Epithelial cell of prostate (primary cell): ENCODE data around the gene SBF2.

Experiments
- DNase-seq: peaks from one replicate; pipeline ENCODE4 v3.0.0-alpha.2; 2011; ENCODE audit warnings: low read depth, low spot score
- H3K27ac ChIP-seq: fragments of 450-650 bp; 2 replicates; pipeline ENCODE4 v1.5.1; 2017; ENCODE audit warnings: mild to moderate bottlenecking

SBF2 gene

DNA sequence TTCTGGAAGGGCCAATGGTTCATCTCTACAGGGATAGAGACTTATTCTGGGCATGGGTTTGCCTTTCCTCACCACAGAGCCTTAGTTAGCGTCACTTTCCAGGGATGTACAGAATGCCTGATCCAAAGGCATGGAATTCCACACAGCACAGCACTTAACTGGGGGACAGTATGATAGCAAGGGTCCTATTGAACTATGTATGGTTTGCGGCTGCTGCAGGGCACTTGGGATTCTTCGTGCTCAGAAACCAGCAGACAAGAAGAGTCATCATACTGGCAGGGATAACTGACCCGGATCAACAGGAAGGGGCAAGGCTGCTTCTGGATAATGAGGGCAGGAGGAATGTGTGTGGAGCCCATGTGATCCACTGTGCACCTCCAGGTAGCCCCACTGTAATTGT is 524.4 kb downstream of the SBF2 start:
- no peak for DNase-seq
- no peak overlapping the region for H3K27ac ChIP-seq

DNA sequence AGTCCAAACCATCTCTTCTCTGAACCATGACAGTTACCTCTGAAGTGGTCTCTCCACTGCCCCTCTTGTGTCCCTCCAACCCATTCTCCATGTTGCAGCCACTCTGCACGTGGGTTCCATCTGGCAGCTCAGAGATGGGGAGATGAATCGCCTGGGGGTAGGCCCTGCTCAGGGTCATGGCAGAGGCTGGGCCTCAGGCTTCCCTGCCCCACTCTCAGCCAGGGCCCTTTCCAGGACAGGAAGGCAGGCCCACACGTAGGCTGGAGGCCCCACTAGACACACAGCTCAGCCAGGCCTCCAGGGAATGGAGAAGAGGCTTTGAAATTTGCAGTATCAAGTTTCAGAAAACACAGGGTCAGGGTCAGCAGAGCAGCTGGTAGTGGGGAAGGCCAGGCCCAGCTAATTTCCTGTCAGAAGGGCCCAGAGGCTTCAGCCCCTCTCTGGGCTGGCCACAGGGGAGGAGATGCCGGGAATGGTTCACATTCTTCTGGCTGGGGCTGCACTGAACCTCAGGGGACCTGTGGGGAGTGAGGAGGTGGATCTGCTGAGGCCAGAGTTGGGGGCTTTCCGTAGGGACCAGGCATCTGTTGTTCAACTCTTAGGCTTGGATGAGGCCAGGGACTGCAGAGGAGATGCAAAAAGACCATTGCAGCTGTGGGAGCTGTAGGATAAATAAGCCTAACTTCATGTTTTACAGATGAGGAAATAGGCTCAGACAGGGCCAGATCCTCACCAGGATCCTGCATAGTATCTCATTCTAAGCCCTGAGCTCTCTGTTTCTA is 528.5 kb downstream of the SBF2 start:
- H3K27ac ChIP-seq, result no peak overlapping the region
- DNase-seq, result no peak

DNA sequence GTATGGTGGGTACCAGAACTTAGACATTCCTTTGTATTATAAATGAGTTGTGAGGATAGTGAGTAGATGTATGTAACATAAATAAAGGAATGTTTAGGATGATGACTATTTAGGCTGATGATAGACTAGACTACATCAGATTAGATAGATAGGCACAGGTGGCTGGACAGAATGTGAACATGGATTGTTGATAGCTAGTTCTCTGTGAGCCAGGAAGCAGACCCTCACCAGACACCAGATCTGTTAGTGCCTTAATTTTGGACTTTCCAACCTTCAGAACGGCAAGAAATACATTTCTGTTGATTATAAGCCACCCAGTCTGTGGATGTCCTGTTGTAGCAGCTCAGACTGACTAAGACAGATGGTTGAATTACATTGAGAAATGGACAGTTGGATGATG is 530.7 kb downstream of the SBF2 start:
- no peak overlapping the region for H3K27ac ChIP-seq
- no peak for DNase-seq

DNA sequence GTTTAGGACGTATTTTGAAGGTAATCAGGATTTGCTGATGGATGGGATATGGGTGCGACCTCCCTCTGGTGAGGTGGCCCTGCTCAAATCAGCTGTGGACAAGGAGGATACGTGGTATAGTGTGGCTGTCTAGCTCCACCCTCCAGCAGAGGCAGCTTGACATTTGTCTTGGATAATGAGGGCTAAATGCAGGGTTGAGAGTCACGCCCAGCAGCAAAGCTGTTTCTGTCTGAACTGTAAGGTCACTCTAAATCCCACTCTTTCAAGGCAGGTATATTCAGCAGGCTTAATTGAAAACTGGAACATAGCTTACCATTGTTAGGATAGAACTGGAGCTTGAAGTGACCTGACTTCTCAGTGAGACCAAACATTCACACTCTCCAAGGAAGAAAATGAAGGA is 531.5 kb downstream of the SBF2 start:
- DNase-seq, result no peak
- H3K27ac ChIP-seq, result no peak overlapping the region

DNA sequence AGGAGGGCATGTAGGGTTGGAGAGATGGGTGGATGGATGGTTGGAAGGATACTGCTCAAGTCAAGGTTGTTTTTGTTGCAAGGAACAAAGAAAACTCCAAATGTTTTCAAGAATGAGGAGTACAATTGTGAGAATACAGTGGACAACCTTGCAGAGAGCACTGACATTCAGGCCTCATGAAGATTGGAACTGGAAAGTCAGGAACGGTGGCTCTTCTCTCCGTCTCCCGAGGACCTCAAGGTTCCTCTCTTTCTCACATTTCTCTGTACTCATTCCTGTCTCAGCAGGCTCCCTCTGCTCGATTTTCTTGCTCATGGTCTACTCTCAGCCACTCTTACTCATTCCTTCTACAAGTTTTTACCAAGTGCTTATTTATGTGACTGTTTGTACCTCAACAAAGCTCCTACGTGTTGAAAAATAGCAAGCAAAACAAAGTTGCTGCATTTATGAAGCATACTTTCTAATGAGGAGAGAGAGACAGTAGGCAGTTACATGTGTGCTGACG is 532.5 kb downstream of the SBF2 start:
- H3K27ac ChIP-seq, result no peak overlapping the region
- no peak for DNase-seq

DNA sequence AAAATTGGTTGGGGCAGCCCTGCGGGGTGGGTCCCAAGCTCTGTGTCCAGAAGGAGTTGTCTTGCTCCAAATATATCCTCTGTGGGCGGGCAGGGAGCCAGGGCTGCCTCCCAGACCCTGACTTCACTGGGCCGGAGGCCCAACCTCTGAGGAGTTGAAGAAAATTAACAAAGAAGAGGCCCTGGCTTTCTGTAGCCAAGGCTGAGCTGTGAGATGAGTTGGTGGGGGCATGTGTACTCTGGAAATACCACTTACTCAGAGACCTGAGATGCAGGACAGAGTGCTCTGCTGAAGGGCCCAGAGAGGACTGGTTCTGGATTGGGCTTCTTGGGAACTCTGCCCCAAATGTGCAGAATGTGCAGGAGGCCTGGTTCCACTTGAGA is 533.8 kb downstream of the SBF2 start:
- no peak for DNase-seq
- H3K27ac ChIP-seq, result peak overlapping the region; percentile 93

DNA sequence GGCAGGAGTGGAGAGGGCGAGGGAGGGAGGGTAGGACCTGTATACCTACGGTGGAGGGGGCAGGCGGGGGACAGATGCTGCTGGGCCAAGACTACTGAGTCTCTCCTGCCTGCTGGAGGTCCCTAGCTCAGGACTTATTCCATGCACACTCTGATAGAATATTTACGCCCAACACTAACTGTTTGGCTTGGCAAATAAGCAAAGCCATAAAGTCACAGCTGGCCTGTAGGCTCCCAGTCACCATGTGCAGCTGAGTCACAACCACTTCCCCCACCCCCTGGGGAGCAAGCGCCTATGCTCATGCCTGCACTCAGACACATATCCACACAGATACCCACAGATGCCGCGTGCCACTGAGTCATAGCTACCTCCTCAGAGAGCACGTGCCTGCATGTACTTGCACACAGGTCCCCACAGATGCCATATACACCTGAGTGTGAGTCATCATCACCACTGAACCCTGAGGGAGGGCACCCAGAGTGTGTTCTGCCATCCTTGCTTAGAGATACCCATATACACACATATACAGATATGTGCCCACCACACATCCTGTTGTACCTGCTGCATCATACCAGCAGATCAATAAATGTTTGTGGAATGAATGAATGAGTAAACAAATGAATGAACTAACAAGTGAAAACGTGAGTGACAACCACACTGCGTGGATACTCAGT is 534.4 kb downstream of the SBF2 start:
- peak; percentile 100 for DNase-seq
- H3K27ac ChIP-seq, result peak overlapping the region; percentile 93

DNA sequence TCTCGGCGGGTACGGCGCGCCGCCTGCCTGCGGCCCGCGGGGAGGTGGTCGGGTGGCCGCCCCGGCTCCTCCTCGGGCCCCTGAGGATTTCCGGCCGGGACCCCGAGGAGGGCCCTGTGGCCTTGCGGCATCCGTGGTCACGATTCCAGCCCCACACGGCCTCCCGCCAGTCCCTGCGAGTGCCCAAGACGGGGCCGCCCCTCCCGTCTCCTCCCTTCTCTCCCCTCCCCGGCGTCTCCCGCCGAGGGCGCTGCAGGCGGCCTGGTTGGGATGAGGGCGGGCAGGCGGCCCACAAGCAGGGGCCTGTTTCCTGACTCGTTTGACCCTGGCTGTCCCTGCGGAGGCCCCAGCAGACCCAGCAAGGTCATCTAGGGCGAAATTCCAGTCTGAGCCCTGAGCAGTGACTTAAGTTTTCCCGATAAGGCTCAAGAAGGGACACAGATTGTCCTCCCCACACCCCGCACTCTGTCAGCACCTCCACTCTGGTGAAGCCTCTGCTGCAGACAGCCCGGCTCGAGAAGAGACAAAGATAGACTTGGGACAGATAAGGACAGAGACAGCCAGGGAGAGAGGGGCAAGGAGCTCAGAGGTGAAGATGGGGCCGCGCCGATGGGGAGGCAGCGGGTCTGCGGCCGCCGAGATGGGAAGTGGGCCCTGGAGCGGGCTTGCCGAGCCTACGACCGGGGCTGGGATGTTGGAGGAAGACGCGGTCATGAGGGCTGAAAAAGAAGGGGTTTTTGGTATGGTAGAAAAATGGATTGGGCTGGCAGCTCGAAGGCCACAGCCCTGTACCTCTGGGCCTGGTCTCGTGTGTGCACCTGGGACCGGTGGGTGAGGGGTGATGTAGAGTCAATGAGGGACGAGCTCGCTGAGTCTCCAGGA is 535.1 kb downstream of the SBF2 start:
- no peak for DNase-seq
- H3K27ac ChIP-seq, result peak overlapping the region; percentile 93

DNA sequence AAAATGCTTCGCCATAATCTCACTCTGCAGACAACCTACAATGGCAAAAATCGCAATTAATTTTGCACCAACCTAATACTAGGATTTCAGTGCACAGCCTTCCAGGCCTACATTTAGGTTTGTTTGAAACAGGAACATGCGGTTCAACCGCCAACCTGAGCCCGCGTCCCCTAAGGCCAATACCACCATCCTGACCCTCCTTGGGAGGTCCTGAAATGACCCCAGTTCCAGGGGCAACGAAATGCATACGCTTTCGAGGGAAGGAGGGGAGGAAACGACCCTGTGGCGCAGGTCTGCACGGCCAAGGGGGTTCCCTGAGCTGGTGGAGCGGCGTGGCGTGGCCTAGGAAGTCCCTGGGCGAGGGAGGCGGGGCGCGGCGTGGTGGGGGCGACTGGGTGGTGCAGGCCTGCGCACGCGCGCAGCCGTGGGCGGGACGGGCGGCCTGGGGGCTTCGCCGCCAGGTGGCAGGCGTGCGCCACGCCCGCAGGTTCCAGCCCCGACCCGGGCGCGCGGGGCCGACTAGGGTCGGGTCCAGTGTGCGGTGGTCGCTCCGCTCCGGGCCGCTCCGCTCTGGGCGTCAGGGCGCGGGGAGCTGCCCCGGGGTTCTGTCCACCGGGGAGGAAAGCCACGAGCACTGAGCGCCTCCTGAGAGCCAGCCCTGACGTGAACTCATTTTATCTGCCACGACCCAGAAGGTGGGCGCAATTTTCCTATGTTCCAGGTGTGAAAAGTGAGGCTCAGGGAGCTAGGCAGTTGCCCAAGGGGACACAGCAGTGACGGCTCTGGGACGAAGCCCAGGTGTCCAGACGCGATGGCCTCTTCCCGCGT is 536.0 kb downstream of the SBF2 start:
- DNase-seq, result no peak
- peak overlapping the region; percentile 93 for H3K27ac ChIP-seq

DNA sequence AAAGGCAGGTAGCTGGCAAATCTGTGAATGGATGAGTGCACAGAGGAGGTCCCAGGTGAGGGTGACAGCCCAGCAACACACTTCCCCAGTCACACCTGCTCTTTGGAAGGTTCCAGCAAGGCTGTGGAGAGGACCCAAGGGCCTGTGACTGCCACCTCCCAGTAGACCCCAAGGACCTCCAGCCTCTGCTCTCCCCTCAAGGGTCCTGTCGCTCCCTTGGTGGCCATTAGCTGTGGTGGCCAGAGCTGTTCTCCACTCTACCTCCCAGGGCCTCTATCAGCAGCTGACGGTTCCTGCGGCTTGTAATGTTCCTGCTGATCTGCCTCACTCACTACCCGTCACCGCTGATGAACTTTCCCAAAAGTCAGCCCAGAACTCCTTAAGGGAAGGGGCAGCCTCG is 537.1 kb downstream of the SBF2 start:
- peak overlapping the region; percentile 93 for H3K27ac ChIP-seq
- DNase-seq, result no peak

DNA sequence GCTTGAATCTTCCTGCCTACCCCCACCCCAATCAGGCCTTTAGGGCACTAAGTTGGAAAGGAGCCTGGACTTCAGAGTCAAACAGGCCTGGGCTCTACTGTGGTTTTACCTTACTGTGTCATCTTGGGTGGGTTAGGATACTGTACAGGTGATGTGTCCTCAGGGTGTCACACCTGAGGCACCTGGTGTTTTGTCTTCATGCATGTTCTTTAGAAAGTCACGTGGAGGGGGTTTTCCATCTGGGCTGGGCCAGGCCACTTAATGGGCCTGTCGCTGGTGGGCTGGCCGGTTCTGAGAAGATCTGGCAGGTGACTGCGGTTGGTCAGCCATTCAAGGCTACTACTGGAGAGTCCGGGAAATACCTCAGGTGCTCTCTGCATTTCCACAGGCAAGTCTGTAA is 537.6 kb downstream of the SBF2 start:
- peak overlapping the region; percentile 93 for H3K27ac ChIP-seq
- DNase-seq, result peak; percentile 84

DNA sequence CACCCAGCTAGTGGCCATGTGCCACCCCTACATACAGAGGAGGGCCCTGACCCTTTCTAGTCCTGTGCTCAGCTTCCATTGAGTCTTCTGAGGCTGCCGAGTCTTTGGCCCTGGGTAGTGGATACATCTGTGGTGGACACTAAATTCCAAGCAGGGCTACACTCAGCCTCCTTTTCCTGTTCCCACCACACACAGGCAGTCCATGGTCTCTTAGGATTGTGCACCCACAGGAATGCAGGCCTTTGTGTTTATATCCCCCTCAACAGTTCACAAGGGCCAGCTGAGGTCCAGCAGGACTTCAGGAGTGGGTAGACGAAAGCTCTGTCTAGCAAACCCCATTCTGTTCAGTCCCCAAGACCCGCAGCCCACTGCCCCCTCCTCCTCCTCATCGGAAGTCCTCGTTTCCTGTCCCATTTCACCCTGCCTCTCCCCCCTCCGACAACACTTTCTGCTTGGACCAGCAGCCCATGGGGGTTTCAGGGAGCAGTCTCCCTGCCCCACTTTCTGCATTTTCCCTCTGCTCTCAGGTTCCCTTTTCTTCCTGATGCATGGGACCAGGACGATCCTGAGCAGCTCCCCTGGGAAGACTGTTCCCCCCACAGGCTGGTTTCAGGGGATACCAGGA is 538.3 kb downstream of the SBF2 start:
- no peak for DNase-seq
- peak overlapping the region; percentile 93 for H3K27ac ChIP-seq

DNA sequence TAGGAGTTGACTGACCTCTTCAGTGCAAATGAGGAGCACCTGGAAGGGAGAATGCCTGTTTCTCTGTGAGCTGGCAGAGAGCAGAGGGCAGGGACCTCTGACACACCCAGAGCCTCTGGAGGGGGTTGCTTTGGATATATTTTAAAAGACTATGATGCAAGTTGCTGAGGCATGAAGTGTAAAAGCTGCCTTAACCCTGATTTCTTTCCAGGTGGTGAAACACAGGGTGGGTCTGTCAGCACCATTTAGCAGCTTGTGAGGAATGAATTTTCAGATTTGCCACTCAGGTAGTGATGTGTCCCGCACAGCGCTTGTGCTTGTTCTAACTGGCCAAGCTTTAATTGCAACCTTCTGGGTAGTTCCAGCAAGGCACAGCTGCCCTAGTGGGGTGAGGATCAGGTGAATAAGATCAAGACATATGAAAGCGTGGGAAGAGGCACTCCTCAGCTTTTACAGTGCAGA is 540.0 kb downstream of the SBF2 start:
- peak; percentile 68 for DNase-seq
- H3K27ac ChIP-seq, result peak overlapping the region; percentile 93

DNA sequence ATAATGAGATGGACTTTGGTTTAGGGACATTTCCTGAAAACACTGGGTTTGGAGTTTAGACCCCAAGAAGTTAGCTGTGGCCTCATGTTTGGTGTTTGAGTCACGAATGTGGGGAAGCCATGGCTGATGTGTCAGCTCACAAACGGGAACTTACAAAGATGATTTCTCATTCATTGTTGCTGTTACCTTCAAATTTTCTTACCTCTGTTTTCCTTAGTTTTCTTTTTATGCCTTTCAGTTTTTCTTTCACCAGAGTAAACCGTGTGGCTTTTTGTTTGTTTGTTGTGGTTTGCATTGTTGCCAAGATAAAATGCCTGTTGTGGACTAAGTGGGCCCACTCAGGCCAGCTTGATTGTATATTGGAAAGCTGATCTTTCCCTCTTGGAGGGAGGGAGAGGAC is 541.0 kb downstream of the SBF2 start:
- no peak for DNase-seq
- peak overlapping the region; percentile 93 for H3K27ac ChIP-seq

DNA sequence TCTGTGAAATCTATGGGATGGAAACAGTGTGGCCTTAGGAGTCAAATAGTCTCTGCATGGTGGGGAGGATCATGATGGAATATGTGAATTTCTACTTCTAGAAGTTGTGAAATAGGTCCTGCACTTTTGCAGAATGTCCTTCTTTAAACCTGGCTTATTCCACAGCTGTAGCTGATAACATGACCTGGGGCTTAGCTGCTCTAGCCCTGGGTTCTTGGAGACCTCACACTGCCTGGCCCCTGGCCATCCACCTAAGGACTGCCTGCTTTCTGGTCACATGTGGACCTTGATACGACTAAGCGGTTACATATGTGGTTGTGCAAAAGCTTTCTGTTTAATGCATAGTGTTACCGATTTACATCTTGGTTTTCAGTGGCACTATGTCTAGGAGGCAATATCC is 541.9 kb downstream of the SBF2 start:
- DNase-seq, result no peak
- peak overlapping the region; percentile 93 for H3K27ac ChIP-seq

DNA sequence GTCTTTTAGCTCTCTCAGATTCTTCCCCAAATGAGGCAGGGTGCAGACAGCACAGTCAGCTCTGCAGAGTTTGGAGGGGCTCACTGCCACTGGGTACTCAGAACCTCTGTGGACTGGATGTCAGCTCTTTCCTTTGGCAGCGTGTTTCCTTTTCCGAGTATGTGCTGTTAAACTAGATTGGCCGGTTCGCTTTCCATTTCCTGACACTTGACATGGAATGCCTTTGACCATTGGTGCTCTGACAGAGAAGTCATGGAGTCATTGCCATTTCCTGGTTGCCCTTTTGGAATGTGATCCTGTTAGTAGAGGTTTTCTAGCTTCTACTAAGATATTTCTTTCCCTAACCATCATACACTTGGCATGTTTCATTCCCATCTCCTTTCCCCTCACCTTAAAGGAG is 543.5 kb downstream of the SBF2 start:
- DNase-seq, result no peak
- H3K27ac ChIP-seq, result peak overlapping the region; percentile 93

DNA sequence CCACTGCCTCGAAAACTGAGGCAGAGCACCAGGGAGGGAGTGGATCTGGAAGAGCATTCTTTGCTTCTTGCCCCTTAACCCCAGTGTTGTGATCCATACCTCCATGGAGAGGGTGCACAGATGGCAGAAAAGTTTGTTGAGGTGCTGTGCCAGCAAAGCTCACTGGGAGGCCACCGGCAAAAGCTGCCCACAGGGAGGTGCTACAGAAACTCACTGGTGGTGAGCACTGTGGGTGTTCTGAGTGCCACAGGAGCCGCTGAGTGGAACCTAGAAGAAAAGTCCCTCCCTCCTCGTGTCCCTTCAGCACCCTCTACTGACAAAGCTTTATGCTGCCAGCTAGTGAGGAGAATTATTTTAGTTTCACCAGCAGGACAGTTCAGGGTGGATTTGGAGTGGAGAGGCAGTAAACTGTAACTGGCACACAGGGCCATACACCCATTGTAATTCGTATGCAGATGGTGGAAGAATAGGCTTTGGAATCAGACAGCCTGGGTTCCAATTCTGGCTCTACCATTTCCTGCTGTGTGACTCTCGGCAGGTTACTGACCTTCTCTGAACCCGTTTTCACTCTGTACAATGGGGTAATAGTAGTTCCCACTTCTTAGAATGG is 545.6 kb downstream of the SBF2 start:
- H3K27ac ChIP-seq, result no peak overlapping the region
- no peak for DNase-seq

DNA sequence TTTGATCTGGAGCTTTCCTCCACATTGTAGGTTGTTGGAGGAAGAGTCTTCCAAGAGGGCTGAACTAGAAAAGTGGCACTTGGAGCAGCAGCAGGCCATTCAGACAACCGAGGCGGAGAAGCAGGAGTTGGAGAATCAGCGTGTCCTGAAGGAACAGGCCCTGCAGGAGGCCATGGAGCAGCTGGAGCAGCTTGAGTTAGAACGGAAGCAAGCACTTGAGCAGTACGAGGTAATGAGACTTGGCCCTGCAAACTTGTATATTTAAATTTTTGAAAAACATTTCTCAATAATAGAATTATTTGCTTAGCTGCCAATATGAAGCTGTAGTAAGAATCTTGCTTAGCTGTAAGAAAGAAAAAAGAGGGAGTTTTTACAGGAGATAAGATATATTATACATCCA is 546.2 kb downstream of the SBF2 start:
- H3K27ac ChIP-seq, result no peak overlapping the region

DNA sequence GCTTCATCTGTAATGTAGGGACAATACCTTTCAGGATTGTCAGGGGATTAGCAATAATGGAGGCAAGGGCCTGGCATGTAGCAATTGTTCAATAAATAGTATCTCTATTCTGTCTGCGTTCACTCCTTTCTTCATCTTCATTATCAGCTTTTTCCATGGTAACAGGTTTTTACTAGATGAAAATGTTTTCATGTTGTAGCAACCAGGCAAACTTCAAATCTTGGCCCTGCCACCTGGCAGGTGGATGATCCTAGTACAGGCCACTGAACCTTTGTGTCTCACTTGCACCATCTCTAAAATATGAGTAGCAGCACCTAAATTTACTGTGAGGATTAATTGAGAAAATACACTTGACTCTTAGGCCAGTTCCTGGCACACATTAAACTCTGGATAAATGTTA is 546.8 kb downstream of the SBF2 start:
- no peak overlapping the region for H3K27ac ChIP-seq
- no peak for DNase-seq

More for the DNA sequence above, 546.2 kb downstream of the SBF2 start:
- DNase-seq, result no peak
